GM12864 (cell line): ENCODE data around the gene OLFML1.

Experiments used
- DNase-seq: peaks from one replicate; pipeline ENCODE4 v3.0.0-alpha.2; 2011; ENCODE audit warnings: low read depth
- H3K4me3 ChIP-seq: 2 replicates; pipeline ENCODE4 v1.5.1; 2011; ENCODE audit warnings: mild to moderate bottlenecking, low read depth, low read length, control low read depth
- TF ChIP-seq, protein P1 (sequence below): IDR thresholded peaks from 2 replicates; pipeline ENCODE4 v1.5.1; 2011; ENCODE audit warnings: low read depth, mild to moderate bottlenecking, moderate library complexity, low read length, control low read depth, inconsistent platforms; ENCODE audit errors: missing control alignments

OLFML1 gene

DNA sequence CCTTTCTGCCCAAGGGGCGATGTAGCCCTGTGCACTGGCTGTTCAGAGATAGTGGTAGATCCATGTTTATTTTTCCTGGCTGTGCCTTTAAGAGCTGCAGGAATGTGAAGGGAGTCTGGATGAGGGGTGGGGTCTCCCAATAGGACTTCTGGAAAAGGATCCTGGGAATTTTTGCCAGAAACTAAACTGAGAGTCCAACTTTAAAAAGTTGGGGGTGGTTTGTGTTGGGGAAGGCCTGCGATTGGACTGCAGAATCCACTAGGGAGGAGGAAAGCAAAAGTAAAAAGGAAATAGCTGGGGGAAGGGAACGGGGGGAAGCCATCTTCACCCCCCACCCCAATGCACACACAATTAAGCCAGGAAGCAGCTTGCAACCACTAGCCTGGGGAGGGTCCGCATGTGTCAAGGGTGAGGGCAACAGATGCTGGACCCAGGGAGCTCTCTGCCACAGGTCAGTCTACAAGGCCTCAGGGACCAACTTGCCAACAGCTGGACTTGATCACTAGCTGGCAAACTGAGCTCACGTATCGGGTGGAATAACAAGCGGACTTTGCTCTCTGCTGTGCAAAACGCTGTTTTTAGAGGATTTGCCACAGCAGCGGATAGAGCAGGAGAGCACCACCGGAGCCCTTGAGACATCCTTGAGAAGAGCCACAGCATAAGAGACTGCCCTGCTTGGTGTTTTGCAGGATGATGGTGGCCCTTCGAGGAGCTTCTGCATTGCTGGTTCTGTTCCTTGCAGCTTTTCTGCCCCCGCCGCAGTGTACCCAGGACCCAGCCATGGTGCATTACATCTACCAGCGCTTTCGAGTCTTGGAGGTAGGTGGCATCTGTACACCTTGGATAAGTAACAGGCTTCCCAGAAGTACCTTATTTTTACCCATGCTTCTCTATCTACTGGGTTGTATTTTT is at the start of gene OLFML1:
Gene OLFML1, plus strand, starts transcription at position 321 of the 912 bp plus-strand sequence. Its CDS starts 370 bp downstream, at position 691.
- H3K4me3 ChIP-seq = no peak within 1 kb of the TSS
- DNase-seq = no peak
- TF ChIP-seq, protein P1, sequence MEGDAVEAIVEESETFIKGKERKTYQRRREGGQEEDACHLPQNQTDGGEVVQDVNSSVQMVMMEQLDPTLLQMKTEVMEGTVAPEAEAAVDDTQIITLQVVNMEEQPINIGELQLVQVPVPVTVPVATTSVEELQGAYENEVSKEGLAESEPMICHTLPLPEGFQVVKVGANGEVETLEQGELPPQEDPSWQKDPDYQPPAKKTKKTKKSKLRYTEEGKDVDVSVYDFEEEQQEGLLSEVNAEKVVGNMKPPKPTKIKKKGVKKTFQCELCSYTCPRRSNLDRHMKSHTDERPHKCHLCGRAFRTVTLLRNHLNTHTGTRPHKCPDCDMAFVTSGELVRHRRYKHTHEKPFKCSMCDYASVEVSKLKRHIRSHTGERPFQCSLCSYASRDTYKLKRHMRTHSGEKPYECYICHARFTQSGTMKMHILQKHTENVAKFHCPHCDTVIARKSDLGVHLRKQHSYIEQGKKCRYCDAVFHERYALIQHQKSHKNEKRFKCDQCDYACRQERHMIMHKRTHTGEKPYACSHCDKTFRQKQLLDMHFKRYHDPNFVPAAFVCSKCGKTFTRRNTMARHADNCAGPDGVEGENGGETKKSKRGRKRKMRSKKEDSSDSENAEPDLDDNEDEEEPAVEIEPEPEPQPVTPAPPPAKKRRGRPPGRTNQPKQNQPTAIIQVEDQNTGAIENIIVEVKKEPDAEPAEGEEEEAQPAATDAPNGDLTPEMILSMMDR = no peak

DNA sequence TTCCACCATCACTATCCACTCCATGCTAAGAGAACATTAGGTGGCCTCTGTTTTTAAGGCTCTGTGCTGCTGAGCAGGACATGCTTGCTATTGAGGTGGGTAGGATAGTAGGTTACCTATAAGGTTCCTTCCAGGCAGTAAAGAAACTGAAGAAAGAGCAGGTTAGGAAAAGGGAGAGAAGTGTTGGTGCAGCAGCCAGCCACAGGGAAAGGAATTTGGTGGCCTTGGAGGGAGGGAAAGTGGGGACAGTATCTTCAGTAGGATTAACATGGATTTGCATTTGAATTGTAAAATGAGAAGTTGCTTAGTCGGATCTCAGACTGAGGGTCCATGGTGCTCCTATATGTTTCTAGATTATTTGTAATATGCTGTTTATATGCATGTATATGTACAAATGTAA is 49.2 kb upstream of the OLFML1 start:
- no peak overlapping the region for H3K4me3 ChIP-seq
- TF ChIP-seq, protein P1 = no peak
- DNase-seq = no peak

DNA sequence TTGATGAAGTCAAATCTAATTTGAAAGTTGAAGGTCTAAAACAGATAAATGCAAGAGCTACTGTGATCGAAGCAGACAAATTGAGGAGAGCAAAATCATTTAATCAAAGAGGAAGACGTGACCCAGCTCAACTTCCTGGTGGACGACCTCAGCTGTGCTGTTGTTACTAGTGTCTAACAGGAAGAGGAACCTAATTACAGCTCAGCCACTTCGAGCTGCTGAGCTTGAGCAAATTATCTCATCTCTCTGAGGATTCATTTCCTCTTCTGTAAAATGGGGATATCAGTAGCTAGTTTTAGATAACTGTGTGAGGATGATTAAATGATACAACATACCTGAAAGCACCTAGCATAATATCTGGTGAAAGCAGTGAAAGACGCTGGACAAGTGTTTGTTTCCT is 48.6 kb upstream of the OLFML1 start:
- TF ChIP-seq, protein P1 = no peak
- DNase-seq = peak; percentile 39
- H3K4me3 ChIP-seq = no peak overlapping the region

DNA sequence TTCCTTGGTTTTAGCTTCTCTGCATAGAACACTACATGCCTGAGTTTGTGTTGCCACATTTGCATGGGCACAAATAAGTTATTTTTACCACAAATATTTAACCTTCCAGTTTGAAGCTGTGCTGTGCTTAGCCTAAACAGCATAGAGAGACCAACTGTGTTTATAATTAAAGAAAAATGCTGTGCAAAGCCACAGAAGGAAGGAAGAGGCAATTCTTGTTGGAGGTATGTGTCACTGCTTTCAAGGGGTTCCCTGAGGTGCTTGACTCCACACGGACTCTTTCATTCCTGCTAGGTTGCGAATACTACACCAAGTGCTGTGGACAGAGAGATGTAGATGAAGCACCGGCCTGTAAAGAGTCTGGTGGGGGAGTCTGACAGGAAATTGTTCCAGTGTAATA is 47.6 kb upstream of the OLFML1 start:
- DNase-seq = no peak
- no peak overlapping the region for H3K4me3 ChIP-seq
- TF ChIP-seq, protein P1 = no peak

DNA sequence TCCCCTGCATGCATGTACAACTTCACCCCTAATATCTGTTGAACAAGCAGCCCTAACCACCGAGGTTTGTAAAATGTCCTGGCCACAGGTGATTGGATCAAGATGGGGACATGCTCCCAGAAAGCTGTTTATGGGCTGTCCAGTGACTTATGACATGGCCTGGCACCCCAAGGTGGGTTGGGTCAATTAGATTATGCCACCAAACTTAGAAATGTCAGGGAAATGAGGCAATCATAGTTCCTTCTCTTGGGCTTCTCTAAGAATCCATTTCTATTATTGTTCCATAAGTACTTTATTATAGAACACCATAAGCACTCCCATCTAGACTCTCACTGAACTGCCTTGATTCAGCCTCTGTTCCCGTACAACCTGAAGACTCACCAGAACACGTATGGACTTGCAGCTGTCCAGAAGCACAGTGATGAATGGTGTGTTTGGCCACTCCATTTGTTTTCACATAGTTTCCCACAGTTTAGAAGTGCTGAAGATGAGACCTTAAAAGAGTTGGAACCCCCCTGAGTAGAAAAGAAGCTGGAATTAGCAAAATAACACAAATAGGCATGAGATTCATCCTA is 45.5 kb upstream of the OLFML1 start:
- TF ChIP-seq, protein P1 = no peak
- DNase-seq = no peak
- H3K4me3 ChIP-seq = no peak overlapping the region

DNA sequence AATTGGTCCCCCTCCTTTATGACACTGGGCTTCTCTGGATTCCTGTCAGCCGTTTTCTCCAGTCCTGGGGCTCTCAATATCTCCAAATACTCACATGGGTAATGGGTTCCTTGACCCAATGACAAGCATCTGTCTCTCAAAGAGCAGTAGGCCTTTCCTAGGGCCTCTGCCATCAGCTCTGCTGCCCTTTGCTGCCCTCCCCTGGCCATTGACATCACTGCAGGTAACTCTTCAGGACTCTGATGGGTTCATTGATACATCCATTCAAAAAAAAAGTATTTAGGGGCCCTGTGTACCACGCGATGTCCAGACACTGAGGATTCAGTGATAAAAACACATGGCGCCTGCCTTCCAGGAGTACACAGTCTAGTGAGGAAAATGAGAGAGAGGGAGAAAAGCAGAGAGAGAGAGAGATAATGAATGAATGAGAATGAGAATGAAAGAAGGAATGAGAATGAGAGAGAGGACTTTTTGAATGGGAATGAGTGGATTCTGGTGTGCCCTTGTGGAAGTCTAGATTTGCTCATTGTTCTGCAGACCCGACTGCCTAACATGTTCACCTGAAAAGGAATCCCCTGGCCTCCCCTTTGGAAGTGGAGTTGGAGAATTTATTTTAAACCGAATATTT is 42.6 kb upstream of the OLFML1 start:
- peak; percentile 18 for DNase-seq
- no peak overlapping the region for H3K4me3 ChIP-seq
- TF ChIP-seq, protein P1 = peak; percentile 84
